ENCODE results near the gene TRIM31.
A peak's percentile ranks its signal among the peaks of the same experiment; 100 is the strongest.

TRIM31 gene

DNA sequence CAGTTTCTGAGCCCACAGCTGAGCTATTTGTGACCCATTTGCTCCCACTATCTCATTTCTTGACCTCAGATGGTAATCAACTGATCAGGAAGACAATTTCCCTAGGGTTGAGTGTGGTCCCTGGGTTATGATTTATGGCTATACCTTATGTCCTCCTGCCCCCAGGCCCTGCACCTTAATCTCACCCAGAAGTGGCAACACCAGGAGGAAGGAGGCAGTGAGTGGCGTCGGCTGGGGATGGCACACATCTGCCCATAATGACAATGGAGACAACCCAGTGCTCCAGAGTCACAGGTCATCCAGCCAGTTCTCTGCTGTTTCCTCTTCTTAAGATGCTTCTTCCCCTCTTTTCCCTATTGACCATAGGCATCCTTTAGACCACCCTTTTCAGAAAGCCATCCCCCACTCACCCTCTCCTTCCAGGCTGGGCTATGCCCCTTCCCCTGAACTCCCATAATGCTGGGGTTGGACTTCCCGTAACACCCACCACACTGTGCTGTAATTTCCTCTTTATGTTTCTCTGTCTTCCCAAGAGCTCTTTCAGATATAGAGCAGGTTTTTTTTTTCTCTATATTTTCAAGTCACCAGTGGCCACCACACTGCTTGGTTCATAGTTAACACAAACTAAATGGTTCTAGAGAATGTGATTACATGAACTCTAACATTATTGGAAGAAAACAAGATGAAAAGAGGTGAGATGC, 40.2 kb upstream of the TRIM31 start:
- no peaks in the 10 kb centered on the region for H3K79me2 ChIP-seq (ENCODE audit: control insufficient read depth, insufficient read depth, low read length, poor library complexity)
- H3K14ac ChIP-seq (ENCODE audit: low read length) = no peak overlapping the region
- no peak overlapping the region for H3K27ac ChIP-seq (ENCODE audit: low read depth, low read length)
- no peak overlapping the region for H3K9ac ChIP-seq (ENCODE audit: low read length)
- H3K4me1 ChIP-seq (ENCODE audit: control insufficient read depth in 1 of 2, insufficient read depth in 2 of 2, low read length in 2 of 2) = no peaks in the 10 kb centered on the region
- WGBS (ENCODE audit: extremely low coverage, insufficient coverage, insufficient read length) = no CpG with 5 or more reads among the region's 3 CpGs
- H3K18ac ChIP-seq (ENCODE audit: low read length) = no peak overlapping the region
- H2BK120ac ChIP-seq (ENCODE audit: insufficient read depth, low read length, poor library complexity) = no peak overlapping the region
- H4K12ac ChIP-seq (ENCODE audit: low read depth, low read length) = no peak overlapping the region
- H4K91ac ChIP-seq (ENCODE audit: low read depth, low read length) = no peak overlapping the region
- no peak for DNase-seq
- no peak overlapping the region for H4K8ac ChIP-seq (ENCODE audit: low read depth, low read length)
- no peak overlapping the region for H2AK5ac ChIP-seq (ENCODE audit: low read length)
- H3K4me3 ChIP-seq (ENCODE audit: low read depth, low read length) = peak overlapping the region; percentile 3
- H3K27me3 ChIP-seq (ENCODE audit: insufficient read depth, low read length) = no peaks in the 10 kb centered on the region
- H3K9me3 ChIP-seq (ENCODE audit: insufficient read depth, low read depth, low read length) = no peaks in the 10 kb centered on the region
- H3K79me1 ChIP-seq (ENCODE audit: low read length) = no peaks in the 10 kb centered on the region
- no peak overlapping the region for H2AFZ ChIP-seq (ENCODE audit: insufficient read depth, low read length, poor library complexity)
- H2BK5ac ChIP-seq (ENCODE audit: low read depth, low read length, poor library complexity) = no peak overlapping the region
- no peak overlapping the region for H3K23ac ChIP-seq (ENCODE audit: low read length)
- H3K4me2 ChIP-seq (ENCODE audit: low read length) = no peak overlapping the region
- H3K36me3 ChIP-seq (ENCODE audit: control insufficient read depth in 1 of 2, insufficient read depth in 2 of 2, low read length in 2 of 2) = no peaks in the 10 kb centered on the region
- H3K4ac ChIP-seq (ENCODE audit: low read depth, low read length) = no peak overlapping the region
- no peak overlapping the region for H2BK12ac ChIP-seq (ENCODE audit: low read length)

DNA sequence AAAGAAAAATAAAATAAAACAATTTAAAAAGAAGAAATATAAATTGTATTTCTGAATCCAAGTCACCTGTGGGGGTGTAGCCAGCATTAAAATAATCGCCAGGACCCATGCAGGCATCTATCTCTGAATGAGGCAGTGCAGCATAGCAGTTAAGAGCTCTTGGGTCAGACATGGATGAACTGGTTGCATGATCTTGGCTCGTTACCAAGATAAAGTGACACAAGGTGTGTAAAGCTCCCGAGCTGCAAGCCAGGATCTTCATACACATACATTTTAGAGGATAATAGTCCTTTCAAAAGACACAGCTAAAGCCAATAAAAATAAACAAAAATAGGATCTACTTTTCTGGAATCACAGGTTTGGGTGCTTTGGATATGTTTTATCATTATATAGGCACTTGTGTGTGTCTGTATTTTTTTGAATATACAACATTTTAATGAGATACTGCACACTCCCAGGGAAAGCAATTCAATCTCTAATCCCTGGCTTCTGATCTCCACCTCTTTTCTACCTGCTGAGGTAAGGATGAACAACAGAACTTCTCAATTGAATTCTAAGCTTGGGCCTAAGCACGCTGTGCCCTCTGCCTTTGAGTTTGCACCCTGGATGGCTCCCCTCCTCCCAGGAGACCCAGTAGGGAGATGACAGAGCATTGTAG, 39.3 kb upstream of the TRIM31 start:
- no peak overlapping the region for H4K8ac ChIP-seq (ENCODE audit: low read depth, low read length)
- no peak overlapping the region for H3K18ac ChIP-seq (ENCODE audit: low read length)
- H3K27me3 ChIP-seq (ENCODE audit: insufficient read depth, low read length) = no peaks in the 10 kb centered on the region
- DNase-seq = no peak
- no peak overlapping the region for H2AFZ ChIP-seq (ENCODE audit: insufficient read depth, low read length, poor library complexity)
- no peak overlapping the region for H2BK12ac ChIP-seq (ENCODE audit: low read length)
- no peaks in the 10 kb centered on the region for H3K79me1 ChIP-seq (ENCODE audit: low read length)
- no CpG with 5 or more reads among the region's 4 CpGs for WGBS (ENCODE audit: extremely low coverage, insufficient coverage, insufficient read length)
- no peak overlapping the region for H4K12ac ChIP-seq (ENCODE audit: low read depth, low read length)
- H3K4ac ChIP-seq (ENCODE audit: low read depth, low read length) = no peak overlapping the region
- no peak overlapping the region for H4K91ac ChIP-seq (ENCODE audit: low read depth, low read length)
- no peak overlapping the region for H3K27ac ChIP-seq (ENCODE audit: low read depth, low read length)
- H3K9ac ChIP-seq (ENCODE audit: low read length) = no peak overlapping the region
- no peaks in the 10 kb centered on the region for H3K9me3 ChIP-seq (ENCODE audit: insufficient read depth, low read depth, low read length)
- no peaks in the 10 kb centered on the region for H3K79me2 ChIP-seq (ENCODE audit: control insufficient read depth, insufficient read depth, low read length, poor library complexity)
- H3K36me3 ChIP-seq (ENCODE audit: control insufficient read depth in 1 of 2, insufficient read depth in 2 of 2, low read length in 2 of 2) = no peaks in the 10 kb centered on the region
- no peak overlapping the region for H3K4me2 ChIP-seq (ENCODE audit: low read length)
- no peak overlapping the region for H2AK5ac ChIP-seq (ENCODE audit: low read length)
- no peaks in the 10 kb centered on the region for H3K4me1 ChIP-seq (ENCODE audit: control insufficient read depth in 1 of 2, insufficient read depth in 2 of 2, low read length in 2 of 2)
- no peak overlapping the region for H2BK120ac ChIP-seq (ENCODE audit: insufficient read depth, low read length, poor library complexity)
- no peak overlapping the region for H3K4me3 ChIP-seq (ENCODE audit: low read depth, low read length)
- no peak overlapping the region for H3K14ac ChIP-seq (ENCODE audit: low read length)
- H3K23ac ChIP-seq (ENCODE audit: low read length) = no peak overlapping the region
- H2BK5ac ChIP-seq (ENCODE audit: low read depth, low read length, poor library complexity) = no peak overlapping the region

DNA sequence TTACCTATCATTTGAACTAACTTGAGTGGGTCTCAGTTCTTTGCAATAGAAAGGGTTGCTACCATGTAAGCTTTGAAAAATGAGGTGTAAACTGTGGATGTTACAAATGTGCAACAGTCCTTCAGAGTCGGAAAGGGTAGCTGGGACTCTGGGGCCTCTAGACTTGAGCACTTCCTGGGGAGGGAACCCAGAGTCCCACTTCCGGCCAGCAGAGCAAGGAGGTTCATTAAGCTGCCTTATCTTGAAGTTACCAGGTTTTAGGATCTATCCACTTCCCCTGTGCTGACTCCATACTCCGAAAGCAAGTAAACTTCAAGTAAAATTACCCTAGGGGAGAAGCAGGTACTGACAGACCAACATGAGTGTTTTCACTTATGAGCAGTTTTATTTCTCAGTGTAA, 38.7 kb upstream of the TRIM31 start:
- Histone ChIP-seq H4K12ac (ENCODE audit: low read depth, low read length) (no peak overlapping the region), H3K4me3 (ENCODE audit: low read depth, low read length) (no peak overlapping the region), H3K18ac (ENCODE audit: low read length) (no peak overlapping the region), H3K9ac (ENCODE audit: low read length) (no peak overlapping the region), H3K4ac (ENCODE audit: low read depth, low read length) (no peak overlapping the region), H2BK5ac (ENCODE audit: low read depth, low read length, poor library complexity) (no peak overlapping the region), H3K14ac (ENCODE audit: low read length) (no peak overlapping the region), H2AK5ac (ENCODE audit: low read length) (no peak overlapping the region), H3K4me1 (ENCODE audit: control insufficient read depth in 1 of 2, insufficient read depth in 2 of 2, low read length in 2 of 2) (no peaks in the 10 kb centered on the region), H3K27ac (ENCODE audit: low read depth, low read length) (no peak overlapping the region), H3K4me2 (ENCODE audit: low read length) (no peak overlapping the region), H2BK120ac (ENCODE audit: insufficient read depth, low read length, poor library complexity) (no peak overlapping the region), H3K23ac (ENCODE audit: low read length) (no peak overlapping the region), H4K91ac (ENCODE audit: low read depth, low read length) (no peak overlapping the region), H3K27me3 (ENCODE audit: insufficient read depth, low read length) (no peaks in the 10 kb centered on the region), H3K36me3 (ENCODE audit: control insufficient read depth in 1 of 2, insufficient read depth in 2 of 2, low read length in 2 of 2) (no peaks in the 10 kb centered on the region), H3K79me2 (ENCODE audit: control insufficient read depth, insufficient read depth, low read length, poor library complexity) (no peaks in the 10 kb centered on the region), H3K79me1 (ENCODE audit: low read length) (no peaks in the 10 kb centered on the region), H4K8ac (ENCODE audit: low read depth, low read length) (no peak overlapping the region), H3K9me3 (ENCODE audit: insufficient read depth, low read depth, low read length) (no peaks in the 10 kb centered on the region), H2BK12ac (ENCODE audit: low read length) (no peak overlapping the region), H2AFZ (ENCODE audit: insufficient read depth, low read length, poor library complexity) (no peak overlapping the region)
- no CpG with 5 or more reads among the region's 3 CpGs for WGBS (ENCODE audit: extremely low coverage, insufficient coverage, insufficient read length)
- no peak for DNase-seq

DNA sequence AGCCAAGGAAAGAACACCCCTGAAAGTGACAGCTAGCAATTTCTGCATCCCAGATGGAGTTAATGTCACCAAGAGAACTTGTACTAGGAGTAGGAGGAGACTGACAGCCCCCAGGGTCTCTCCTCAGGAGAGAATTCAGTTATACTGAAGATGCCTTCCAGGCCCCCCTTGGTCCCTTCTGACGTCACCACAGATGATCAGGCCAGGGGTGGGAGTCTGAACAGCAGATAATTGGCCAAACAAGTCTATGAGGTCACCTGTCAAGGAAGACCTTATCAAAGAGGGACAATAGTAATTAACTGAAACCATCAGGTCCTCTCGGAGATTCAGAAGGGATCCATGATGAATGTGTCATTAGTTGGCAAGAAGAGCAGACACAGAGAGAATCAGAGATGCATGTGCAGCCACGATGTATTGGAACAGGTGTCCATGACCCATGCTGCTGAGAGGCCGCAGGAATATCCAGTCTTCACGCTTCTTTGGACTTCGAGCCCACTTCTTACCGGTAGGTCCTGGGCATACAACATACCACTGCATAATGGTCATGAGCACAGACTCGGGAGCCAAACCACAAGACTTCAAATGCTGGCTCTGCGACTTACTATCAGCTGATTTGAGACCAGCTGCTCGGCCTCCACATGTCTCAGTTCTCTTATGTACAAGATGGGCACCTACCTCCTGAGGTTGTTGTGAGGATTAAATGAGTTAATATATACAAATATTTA, 37.9 kb upstream of the TRIM31 start:
- H3K9me3 ChIP-seq (ENCODE audit: insufficient read depth, low read depth, low read length) = no peaks in the 10 kb centered on the region
- no peaks in the 10 kb centered on the region for H3K4me1 ChIP-seq (ENCODE audit: control insufficient read depth in 1 of 2, insufficient read depth in 2 of 2, low read length in 2 of 2)
- H2BK12ac ChIP-seq (ENCODE audit: low read length) = no peak overlapping the region
- no CpG with 5 or more reads among the region's 10 CpGs for WGBS (ENCODE audit: extremely low coverage, insufficient coverage, insufficient read length)
- no peak overlapping the region for H4K8ac ChIP-seq (ENCODE audit: low read depth, low read length)
- H3K79me2 ChIP-seq (ENCODE audit: control insufficient read depth, insufficient read depth, low read length, poor library complexity) = no peaks in the 10 kb centered on the region
- H3K23ac ChIP-seq (ENCODE audit: low read length) = no peak overlapping the region
- no peaks in the 10 kb centered on the region for H3K27me3 ChIP-seq (ENCODE audit: insufficient read depth, low read length)
- no peak overlapping the region for H2BK120ac ChIP-seq (ENCODE audit: insufficient read depth, low read length, poor library complexity)
- H2AFZ ChIP-seq (ENCODE audit: insufficient read depth, low read length, poor library complexity) = no peak overlapping the region
- no peak overlapping the region for H3K4me2 ChIP-seq (ENCODE audit: low read length)
- no peak overlapping the region for H3K9ac ChIP-seq (ENCODE audit: low read length)
- H3K4me3 ChIP-seq (ENCODE audit: low read depth, low read length) = no peak overlapping the region
- H3K27ac ChIP-seq (ENCODE audit: low read depth, low read length) = no peak overlapping the region
- H2AK5ac ChIP-seq (ENCODE audit: low read length) = no peak overlapping the region
- no peak overlapping the region for H4K12ac ChIP-seq (ENCODE audit: low read depth, low read length)
- H3K79me1 ChIP-seq (ENCODE audit: low read length) = no peaks in the 10 kb centered on the region
- no peak overlapping the region for H2BK5ac ChIP-seq (ENCODE audit: low read depth, low read length, poor library complexity)
- DNase-seq = no peak
- no peak overlapping the region for H4K91ac ChIP-seq (ENCODE audit: low read depth, low read length)
- H3K18ac ChIP-seq (ENCODE audit: low read length) = no peak overlapping the region
- no peak overlapping the region for H3K14ac ChIP-seq (ENCODE audit: low read length)
- H3K4ac ChIP-seq (ENCODE audit: low read depth, low read length) = no peak overlapping the region
- H3K36me3 ChIP-seq (ENCODE audit: control insufficient read depth in 1 of 2, insufficient read depth in 2 of 2, low read length in 2 of 2) = no peaks in the 10 kb centered on the region

Measured in trophoblast cell (in vitro differentiated cells and primary cell).